T-cell (primary cell): ENCODE results near the gene WDR35. TPM values are rescaled to one million over a fixed set of nuclear protein-coding genes. Genes with fewer than 3 reads are reported as not detected.

Source experiments
- ATAC-seq, 4 experiments: fragments of 200-7000 bp in 3 of 4; fragments of 150-1000 bp in 1 of 4; cut with Tn5 transposase; replicated peaks in 1 of 4; 1 replicate in 3 of 4; 2 replicates in 1 of 4; pipeline ENCODE4 v1.10.0; 2021; ENCODE audit warnings: moderate library complexity in 3 of 4, mild to moderate bottlenecking in 2 of 4, moderate number of reproducible peaks in 1 of 4
- CTCF ChIA-PET, 2 donors: fragments of 300-600 bp; sonication (Branson Sonifier 250); formaldehyde crosslinking; loops; one replicate each; lab custom pipeline; 2022; ENCODE audit warnings: antibody characterized with exemption in 2 of 2; lab: Charles Lee
- POLR2A ChIA-PET, 2 donors: fragments of 300-600 bp; sonication (Branson Sonifier 250); formaldehyde crosslinking; loops; one replicate each; lab custom pipeline; 2022; ENCODE audit warnings: antibody characterized with exemption in 2 of 2; lab: Charles Lee
- DNase-seq, 35 experiments: peaks; one replicate each; pipeline versions ENCODE4 v3.0.0 to v3.0.0-alpha.2; 2013 to 2023
- H3K27ac ChIP-seq: one replicate; pipeline ENCODE4 v1.5.1; 2013; ENCODE audit warnings: low read length
- H3K27me3 ChIP-seq, 2 experiments: replicated peaks in 1 of 2; 1 replicate in 1 of 2; 2 replicates in 1 of 2; pipeline versions ENCODE4 v1.6.1 to v1.7.0; 2013; ENCODE audit warnings: low read length in 1 of 2, mixed read lengths in 1 of 2; ENCODE audit not compliant: control insufficient read depth in 2 of 2, insufficient read depth in 2 of 2; ENCODE audit errors: extremely low read depth in 1 of 2
- H3K36me3 ChIP-seq, 2 donors: 1 replicate in 1 of 2; 2 replicates in 1 of 2; pipeline versions ENCODE4 v1.6.1 to v1.7.0; 2013; ENCODE audit warnings: low read length in 1 of 2; ENCODE audit not compliant: control insufficient read depth in 2 of 2, insufficient read depth in 1 of 2; ENCODE audit errors: extremely low read depth in 1 of 2
- H3K4me1 ChIP-seq, 2 experiments: 1 replicate in 1 of 2; 2 replicates in 1 of 2; pipeline versions ENCODE4 v1.6.1 to v1.7.0; 2013; ENCODE audit warnings: low read length in 2 of 2, mixed read lengths in 1 of 2; ENCODE audit not compliant: insufficient read depth in 2 of 2, control insufficient read depth in 1 of 2; ENCODE audit errors: extremely low read depth in 1 of 2
- H3K4me3 ChIP-seq, 2 donors: 1 replicate in 1 of 2; 2 replicates in 1 of 2; pipeline versions ENCODE4 v1.5.1 to v1.7.0; 2013; ENCODE audit warnings: mild to moderate bottlenecking in 2 of 2, low read length in 1 of 2, moderate library complexity in 1 of 2; ENCODE audit not compliant: control insufficient read depth in 1 of 2; ENCODE audit errors: extremely low read depth in 1 of 2
- H3K9me3 ChIP-seq: 2 replicates; pipeline ENCODE4 v1.7.0; 2013
- H3K27ac Mint-ChIP-seq, 2 donors: one replicate each; pipeline ENCODE4 v1.8.0; 2020 to 2021; ENCODE audit warnings: mild to moderate bottlenecking in 2 of 2, mixed read lengths in 2 of 2
- H3K27me3 Mint-ChIP-seq, 2 donors: one replicate each; pipeline ENCODE4 v1.8.0; 2021 to 2022; ENCODE audit warnings: mixed read lengths in 2 of 2
- H3K36me3 Mint-ChIP-seq: one replicate; pipeline ENCODE4 v1.8.0; 2021; ENCODE audit warnings: mixed read lengths
- H3K4me1 Mint-ChIP-seq, 3 donors: one replicate each; pipeline ENCODE4 v1.8.0; 2020 to 2022; ENCODE audit warnings: mixed read lengths in 3 of 3, mild to moderate bottlenecking in 1 of 3
- H3K4me3 Mint-ChIP-seq, 3 donors: one replicate each; pipeline ENCODE4 v1.8.0; 2020 to 2022; ENCODE audit warnings: mild to moderate bottlenecking in 3 of 3, mixed read lengths in 3 of 3, moderate library complexity in 3 of 3
- H3K9me3 Mint-ChIP-seq, 3 donors: one replicate each; pipeline ENCODE4 v1.8.0; 2020 to 2022; ENCODE audit warnings: mixed read lengths in 3 of 3
- WGBS: methylation state at CpG from one replicate; pipeline ENCODE4 v1.1.5; 2013; ENCODE audit warnings: missing lambda C conversion rate; ENCODE audit not compliant: insufficient coverage; 5-methylcytosine and 5-hydroxymethylcytosine counted together
- total RNA-seq, 35 experiments: library from RNA in 6 of 35; stranded (reverse) in 6 of 35; fragments of 120-200 nt in 1 of 35; gene quantifications; one replicate each; pipeline versions ENCODE4 v1.2.1 to v1.2.4 and lab custom pipeline; 2013 to 2026

The WDR35 gene
- total RNA-seq, 5 donors from 2014 or later (not counting 1 experiment from before 2014, with no cell fraction given) = 3.7 to 5.7 (median 4.9) TPM

DNA sequence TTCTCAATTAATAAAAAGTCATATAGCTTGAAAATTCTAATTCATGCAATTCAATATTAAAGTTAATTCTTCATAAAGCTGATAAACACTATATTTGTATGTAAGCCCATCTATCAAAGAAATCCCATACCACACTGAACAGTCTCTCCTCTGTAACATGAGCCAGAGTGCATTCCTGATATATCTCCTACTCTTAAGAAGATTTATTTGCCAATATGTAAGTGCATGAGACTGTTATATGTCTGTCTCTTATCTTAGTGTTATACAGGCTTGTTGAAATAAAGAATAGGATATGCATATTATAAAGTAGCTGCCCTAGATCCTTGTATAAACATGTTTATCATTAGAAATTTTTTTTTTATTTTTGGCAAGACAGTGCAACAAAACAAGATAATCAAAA, 47.7 kb downstream of the WDR35 start:
- no peaks in the 10 kb centered on the region for H3K27me3 Mint-ChIP-seq
- peaks cover 42% of the 10 kb centered on the region for H3K36me3 Mint-ChIP-seq
- ChIA-PET POLR2A (no interaction called here), CTCF (interaction anchor here (0.6 to 0.7 kb wide), 2 partner anchors 44 to 148 kb away, joined by 3 to 5 read pairs; no protein-coding TSS in a partner anchor)
- no peak for DNase-seq
- no peaks in the 10 kb centered on the region for H3K4me1 Mint-ChIP-seq
- H3K27me3 ChIP-seq = no peaks in the 10 kb centered on the region
- no peak overlapping the region for H3K4me3 ChIP-seq
- H3K9me3 ChIP-seq = no peaks in the 10 kb centered on the region
- ATAC-seq = no peak
- no peak overlapping the region for H3K27ac ChIP-seq
- H3K9me3 Mint-ChIP-seq = no peaks in the 10 kb centered on the region
- H3K36me3 ChIP-seq = peaks cover 0 to 9% of the 10 kb centered on the region in 2 donors
- no peak overlapping the region for H3K4me3 Mint-ChIP-seq
- no peaks in the 10 kb centered on the region for H3K4me1 ChIP-seq
- H3K27ac Mint-ChIP-seq = no peak overlapping the region

DNA sequence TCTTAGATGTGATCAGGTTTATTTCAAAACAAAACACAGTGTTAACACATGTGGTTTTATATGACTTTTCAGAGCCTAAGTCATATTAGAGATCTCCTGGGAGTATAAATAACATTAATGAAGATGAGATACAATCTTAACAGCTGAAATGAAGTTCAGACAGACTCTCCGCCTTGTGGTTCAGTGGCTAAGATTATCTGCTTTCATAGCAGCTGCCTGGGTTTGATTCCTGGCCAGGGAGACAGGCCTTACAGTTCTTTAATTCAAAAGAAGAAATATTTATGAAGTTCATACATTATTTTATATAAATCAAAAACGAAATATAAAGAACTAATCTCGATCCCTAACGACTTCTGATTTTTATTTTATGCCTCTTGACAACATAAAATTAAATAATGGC, 52.9 kb downstream of the WDR35 start:
- ChIA-PET CTCF (no interaction called here), POLR2A (no interaction called here)
- Histone ChIP-seq H3K27me3 (no peaks in the 10 kb centered on the region), H3K4me1 (no peaks in the 10 kb centered on the region), H3K36me3 (peaks cover 0 to 22% of the 10 kb centered on the region in 2 donors), H3K27ac (no peak overlapping the region), H3K9me3 (no peaks in the 10 kb centered on the region), H3K4me3 (no peak overlapping the region)
- no peak overlapping the region for H3K4me3 Mint-ChIP-seq
- no peak for DNase-seq
- H3K27me3 Mint-ChIP-seq = no peaks in the 10 kb centered on the region
- H3K9me3 Mint-ChIP-seq = no peaks in the 10 kb centered on the region
- no CpG with 5 or more reads among the region's 4 CpGs for WGBS
- no peak for ATAC-seq
- H3K36me3 Mint-ChIP-seq = peaks cover 57% of the 10 kb centered on the region
- H3K4me1 Mint-ChIP-seq = no peaks in the 10 kb centered on the region
- no peak overlapping the region for H3K27ac Mint-ChIP-seq

DNA sequence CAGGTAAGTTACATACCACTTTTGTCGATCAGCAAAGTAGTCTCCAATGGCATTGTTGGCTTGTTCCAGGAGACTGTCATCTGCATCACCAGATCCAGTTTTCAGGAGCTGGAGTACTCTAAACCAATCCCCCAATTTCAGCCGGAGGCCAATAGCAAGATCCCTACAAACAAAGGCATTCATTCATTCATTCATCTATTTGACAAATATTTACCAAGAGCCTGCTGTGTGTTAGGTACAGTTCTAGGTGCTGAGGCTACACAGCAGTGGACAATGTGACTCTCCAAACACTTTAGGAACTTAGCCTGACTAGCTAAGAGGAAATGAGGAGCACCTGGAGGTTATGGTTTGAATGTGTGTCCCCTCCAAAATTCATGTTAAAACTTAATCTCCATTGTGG, 53.7 kb downstream of the WDR35 start:
- DNase-seq (no peak), ATAC-seq (no peak)
- Mint-ChIP-seq H3K27ac (no peak overlapping the region), H3K9me3 (peaks cover 0 to 1% (median 0%) of the 10 kb centered on the region in 3 donors), H3K36me3 (peaks cover 62% of the 10 kb centered on the region), H3K4me1 (no peaks in the 10 kb centered on the region), H3K4me3 (no peak overlapping the region), H3K27me3 (no peaks in the 10 kb centered on the region)
- no peaks in the 10 kb centered on the region for H3K9me3 ChIP-seq
- H3K4me1 ChIP-seq = no peaks in the 10 kb centered on the region
- no peak overlapping the region for H3K27ac ChIP-seq
- H3K27me3 ChIP-seq = no peaks in the 10 kb centered on the region
- ChIA-PET CTCF (interaction anchor here in 1 of 2 donors (0.7 kb wide), 1 partner anchor 40 kb away, joined by 3 read pairs; no protein-coding TSS in a partner anchor), POLR2A (no interaction called here)
- WGBS = 100% methylated on average over 1 of the region's 2 CpGs
- H3K4me3 ChIP-seq = no peak overlapping the region
- peaks cover 0 to 22% of the 10 kb centered on the region in 2 donors for H3K36me3 ChIP-seq

DNA sequence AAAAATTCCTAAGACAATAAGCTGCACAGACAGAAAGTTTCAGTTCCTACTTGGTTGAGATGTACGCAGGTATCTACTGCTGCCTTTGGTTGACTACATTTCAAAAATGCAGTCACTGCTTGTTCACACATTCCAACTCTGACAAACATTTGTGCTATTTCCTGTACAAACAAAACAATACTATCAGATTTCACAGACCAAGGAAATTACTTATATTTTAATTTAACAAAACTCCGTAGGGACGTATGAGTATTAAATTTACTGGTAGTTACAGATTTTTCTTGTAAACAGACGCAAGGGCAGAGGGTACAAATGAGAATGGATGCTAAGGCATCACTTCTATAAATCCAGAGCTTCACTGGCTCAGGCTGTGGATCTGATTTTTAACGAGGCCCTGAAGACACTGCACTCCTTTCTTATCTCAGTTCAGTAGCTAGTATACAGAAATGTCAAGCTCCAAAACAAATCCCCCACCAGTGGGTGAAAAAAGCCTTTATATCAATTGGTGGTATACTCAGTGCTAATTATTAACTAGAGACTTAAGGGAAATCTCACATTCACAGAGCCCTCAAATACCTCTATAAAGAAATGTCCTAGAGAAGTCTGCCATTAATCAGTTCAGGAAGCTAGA, 56.4 kb downstream of the WDR35 start:
- Histone ChIP-seq H3K4me1 (no peaks in the 10 kb centered on the region), H3K9me3 (peaks cover 3% of the 10 kb centered on the region), H3K27me3 (no peaks in the 10 kb centered on the region), H3K27ac (no peak overlapping the region), H3K4me3 (no peak overlapping the region), H3K36me3 (peaks cover 0 to 23% of the 10 kb centered on the region in 2 donors)
- Mint-ChIP-seq H3K36me3 (peaks cover 66% of the 10 kb centered on the region), H3K27me3 (no peaks in the 10 kb centered on the region), H3K27ac (no peak overlapping the region), H3K4me3 (no peak overlapping the region), H3K4me1 (no peaks in the 10 kb centered on the region), H3K9me3 (peaks cover 0 to 7% (median 6%) of the 10 kb centered on the region in 3 donors)
- ATAC-seq = no peak
- ChIA-PET POLR2A (no interaction called here), CTCF (no interaction called here)
- DNase-seq = no peak
- 100% methylated on average over 2 of the region's 5 CpGs for WGBS

DNA sequence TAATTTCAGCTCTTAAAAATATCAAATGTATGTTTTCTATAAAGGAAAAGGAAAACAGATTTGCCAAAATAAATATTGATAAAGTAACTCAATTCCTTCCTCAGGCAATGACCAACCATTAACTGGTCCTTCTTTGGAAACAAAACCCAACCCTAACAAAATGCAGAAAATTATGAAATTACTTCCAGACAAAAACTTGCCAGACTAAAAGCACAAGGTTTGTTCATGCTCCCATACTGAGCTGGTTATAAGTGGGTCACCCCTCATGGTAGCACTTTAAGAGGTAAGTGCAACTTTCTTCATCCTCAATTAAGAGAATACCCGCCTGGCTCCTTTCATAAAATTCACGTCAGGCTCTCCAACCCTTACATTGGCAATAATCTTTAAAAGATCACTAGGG, 57.0 kb downstream of the WDR35 start:
- ChIA-PET CTCF (no interaction called here), POLR2A (no interaction called here)
- peaks cover 0 to 8% (median 7%) of the 10 kb centered on the region in 3 donors for H3K9me3 Mint-ChIP-seq
- H3K36me3 ChIP-seq = peaks cover 0 to 21% of the 10 kb centered on the region in 2 donors
- H3K4me1 ChIP-seq = no peaks in the 10 kb centered on the region
- no peaks in the 10 kb centered on the region for H3K27me3 Mint-ChIP-seq
- no peaks in the 10 kb centered on the region for H3K27me3 ChIP-seq
- no peaks in the 10 kb centered on the region for H3K4me1 Mint-ChIP-seq
- no peak overlapping the region for H3K4me3 Mint-ChIP-seq
- H3K9me3 ChIP-seq = peaks cover 3% of the 10 kb centered on the region
- no peak overlapping the region for H3K4me3 ChIP-seq
- H3K36me3 Mint-ChIP-seq = peaks cover 66% of the 10 kb centered on the region
- WGBS = 100% methylated on average over 1 of the region's 2 CpGs
- no peak overlapping the region for H3K27ac ChIP-seq
- DNase-seq (no peak), ATAC-seq (no peak)
- no peak overlapping the region for H3K27ac Mint-ChIP-seq

DNA sequence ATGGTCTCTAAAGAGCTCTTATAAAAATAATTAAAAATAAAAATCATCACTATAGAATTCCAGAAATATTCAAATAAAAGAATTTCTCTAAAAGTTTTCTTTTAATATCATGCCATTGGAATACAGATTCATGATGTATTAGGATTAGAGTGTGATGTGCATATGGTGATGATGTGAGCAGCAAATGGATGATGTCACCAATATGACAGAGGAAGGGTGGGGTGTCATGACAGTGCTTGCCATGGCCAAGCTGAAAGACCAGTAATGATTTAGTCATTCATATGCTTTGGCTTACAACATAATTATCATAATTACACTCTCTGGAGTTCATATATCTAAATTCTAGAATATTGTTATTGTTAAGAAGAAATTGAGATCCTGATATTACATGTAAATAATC, 60.7 kb downstream of the WDR35 start:
- Mint-ChIP-seq H3K27ac (no peak overlapping the region), H3K4me1 (no peaks in the 10 kb centered on the region), H3K4me3 (no peak overlapping the region), H3K9me3 (peaks cover 13 to 25% (median 21%) of the 10 kb centered on the region in 3 donors), H3K36me3 (peaks cover 71% of the 10 kb centered on the region), H3K27me3 (no peaks in the 10 kb centered on the region)
- CTCF ChIA-PET = no interaction called here
- Histone ChIP-seq H3K4me1 (no peaks in the 10 kb centered on the region), H3K36me3 (peaks cover 0 to 2% of the 10 kb centered on the region in 2 donors), H3K27me3 (no peaks in the 10 kb centered on the region), H3K27ac (no peak overlapping the region), H3K9me3 (peaks cover 3% of the 10 kb centered on the region), H3K4me3 (no peak overlapping the region)
- DNase-seq = no peak
- POLR2A ChIA-PET = no interaction called here
- no peak for ATAC-seq
